Measurements from ENCODE around the gene CPNE7.

DNA sequence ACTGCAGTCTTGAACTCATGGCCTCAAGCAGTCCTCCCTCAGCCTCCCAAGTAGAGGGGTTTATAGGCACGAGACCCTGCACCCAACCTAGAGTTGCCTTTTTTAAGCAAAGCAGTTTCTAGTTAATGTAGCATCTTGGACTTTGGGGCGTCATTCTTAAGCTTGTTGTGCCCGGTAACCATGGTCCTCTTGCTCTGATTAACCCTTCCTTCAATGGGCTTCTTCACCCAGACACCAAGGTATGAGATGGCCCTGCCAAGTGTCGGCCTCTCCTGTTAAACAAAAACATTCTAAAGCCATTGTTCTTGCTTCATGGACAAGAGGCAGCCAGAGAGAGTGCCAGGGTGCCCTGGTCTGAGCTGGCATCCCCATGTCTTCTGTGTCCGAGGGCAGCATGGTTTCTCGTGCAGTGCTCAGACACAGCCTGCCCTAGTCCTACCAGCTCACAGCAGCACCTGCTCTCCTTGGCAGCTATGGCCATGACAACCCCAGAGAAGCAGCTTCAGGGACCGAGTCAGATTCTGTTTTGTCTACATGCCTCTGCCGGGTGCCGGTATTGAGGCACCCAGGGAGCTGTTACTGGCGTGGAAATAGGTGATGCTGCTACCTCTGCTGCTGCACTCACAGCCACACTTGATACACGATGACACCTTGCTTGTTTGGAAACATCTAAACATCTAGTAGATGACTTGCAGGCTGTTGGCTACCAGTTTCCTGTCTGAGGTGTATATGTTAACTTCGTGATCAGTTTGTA is 11.7 kb upstream of the CPNE7 start:
- TF ChIP-seq, protein P1, sequence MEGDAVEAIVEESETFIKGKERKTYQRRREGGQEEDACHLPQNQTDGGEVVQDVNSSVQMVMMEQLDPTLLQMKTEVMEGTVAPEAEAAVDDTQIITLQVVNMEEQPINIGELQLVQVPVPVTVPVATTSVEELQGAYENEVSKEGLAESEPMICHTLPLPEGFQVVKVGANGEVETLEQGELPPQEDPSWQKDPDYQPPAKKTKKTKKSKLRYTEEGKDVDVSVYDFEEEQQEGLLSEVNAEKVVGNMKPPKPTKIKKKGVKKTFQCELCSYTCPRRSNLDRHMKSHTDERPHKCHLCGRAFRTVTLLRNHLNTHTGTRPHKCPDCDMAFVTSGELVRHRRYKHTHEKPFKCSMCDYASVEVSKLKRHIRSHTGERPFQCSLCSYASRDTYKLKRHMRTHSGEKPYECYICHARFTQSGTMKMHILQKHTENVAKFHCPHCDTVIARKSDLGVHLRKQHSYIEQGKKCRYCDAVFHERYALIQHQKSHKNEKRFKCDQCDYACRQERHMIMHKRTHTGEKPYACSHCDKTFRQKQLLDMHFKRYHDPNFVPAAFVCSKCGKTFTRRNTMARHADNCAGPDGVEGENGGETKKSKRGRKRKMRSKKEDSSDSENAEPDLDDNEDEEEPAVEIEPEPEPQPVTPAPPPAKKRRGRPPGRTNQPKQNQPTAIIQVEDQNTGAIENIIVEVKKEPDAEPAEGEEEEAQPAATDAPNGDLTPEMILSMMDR (IDR thresholded peaks at IDR 0.05; ENCODE audit: low read depth, low read length): no peak
- no peak for TF ChIP-seq POLR2A (IDR thresholded peaks at IDR 0.05; ENCODE audit: extremely low read depth, insufficient read length)
- no peak for TF ChIP-seq MYC (IDR thresholded peaks at IDR 0.05; ENCODE audit: low read depth, low read length)
